22Rv1 (cell line): ENCODE measurements around the gene PAPPA2.

Source experiments
- CTCF ChIP-seq: fragments of 450-650 bp; IDR thresholded peaks from 2 replicates; pipeline ENCODE4 v1.5.1; 2017; ENCODE audit warnings: mild to moderate bottlenecking
- ZFX ChIP-seq: fragments of 450-650 bp; IDR thresholded peaks from 2 replicates; pipeline ENCODE4 v1.6.1; 2017; ENCODE audit warnings: antibody characterized with exemption, borderline replicate concordance

DNA sequence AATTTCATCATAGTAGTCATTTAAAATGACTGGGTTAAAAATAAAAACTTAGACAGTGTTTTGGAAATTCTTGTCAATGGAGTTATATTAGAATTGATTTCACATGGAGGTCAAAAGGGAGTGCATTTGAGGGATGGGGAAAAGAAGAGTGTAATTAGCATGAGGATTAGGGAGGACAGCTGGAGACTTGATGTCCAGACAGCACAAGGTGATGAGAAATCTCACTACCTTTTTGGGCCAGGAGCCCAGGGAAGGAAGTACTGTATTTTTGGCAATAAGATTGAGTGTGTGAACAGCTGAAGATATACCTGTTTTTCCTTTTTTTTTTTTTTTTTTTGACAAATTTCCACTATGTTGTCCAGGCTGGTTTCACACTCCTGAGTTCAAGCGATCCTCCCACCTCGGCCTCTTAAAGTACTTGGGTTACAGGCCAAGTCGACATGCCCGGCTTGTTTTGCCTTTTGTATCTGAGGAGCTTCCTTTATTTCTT is 163.6 kb downstream of the PAPPA2 start:
- no peak for TF ChIP-seq CTCF
- TF ChIP-seq ZFX = no peak
